ENCODE results near the gene ZMIZ2. TPM values are rescaled to one million over a fixed set of nuclear protein-coding genes. Genes with fewer than 3 reads are reported as not detected.
"Not testable (repeated sequence)": the region's sequence is repeated elsewhere in the genome, so short reads cannot be mapped to it uniquely, and the experiment has no call there.

The ZMIZ2 gene
- polyA plus RNA-seq, 1 donor (not counting 4 experiments of a cell fraction or from before 2014, with no cell fraction given), result 3.2 TPM

DNA sequence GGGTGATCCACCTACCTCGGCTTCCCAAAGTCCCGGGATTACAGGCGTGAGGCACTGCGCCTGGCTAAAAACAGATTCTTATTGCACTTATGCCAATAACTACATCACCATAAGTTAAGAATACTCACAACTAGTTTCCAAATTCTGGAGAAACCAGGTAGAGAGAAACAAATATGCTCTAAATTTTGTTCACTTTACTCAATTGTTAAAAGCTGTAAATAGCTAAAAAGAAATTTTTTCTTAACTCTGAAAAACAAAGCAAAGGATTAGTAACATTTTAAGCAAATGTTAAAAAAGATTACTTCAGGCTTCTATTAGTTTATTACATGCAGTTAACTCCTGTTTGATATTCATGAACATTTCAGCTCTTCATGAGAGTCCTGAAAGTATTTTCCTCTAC lies 28.3 kb upstream of the ZMIZ2 start:
- no peaks in the 10 kb centered on the region for H4K20me1 ChIP-seq (ENCODE audit: control insufficient read depth, extremely low read depth, insufficient read depth, low read length)
- no peak for DNase-seq (ENCODE audit: low read depth, low spot score)
- no peaks in the 10 kb centered on the region for H3K36me3 ChIP-seq (ENCODE audit: control insufficient read depth in 2 of 2, extremely low read depth in 1 of 2, insufficient read depth in 2 of 2, low read length in 2 of 2)
- no peaks in the 10 kb centered on the region for H3K79me2 ChIP-seq (ENCODE audit: control insufficient read depth, insufficient read depth, low read length)
- no peak overlapping the region for H3K4me3 ChIP-seq (ENCODE audit: control insufficient read depth in 2 of 3, extremely low read depth in 1 of 3, insufficient read depth in 2 of 3, low read depth in 1 of 3, low read length in 3 of 3)
- H3K9ac ChIP-seq (ENCODE audit: control insufficient read depth, extremely low read depth, insufficient read depth, low read length), result no peak overlapping the region
- no peak overlapping the region for H3K27ac ChIP-seq (ENCODE audit: control insufficient read depth, insufficient read depth, low read length)
- no peaks in the 10 kb centered on the region for H3K4me1 ChIP-seq (ENCODE audit: control insufficient read depth, extremely low read depth, insufficient read depth, low read length)
- TF ChIP-seq EZH2 (IDR thresholded peaks at IDR 0.05; ENCODE audit: low read length), result no peak
- TF ChIP-seq, protein P1, sequence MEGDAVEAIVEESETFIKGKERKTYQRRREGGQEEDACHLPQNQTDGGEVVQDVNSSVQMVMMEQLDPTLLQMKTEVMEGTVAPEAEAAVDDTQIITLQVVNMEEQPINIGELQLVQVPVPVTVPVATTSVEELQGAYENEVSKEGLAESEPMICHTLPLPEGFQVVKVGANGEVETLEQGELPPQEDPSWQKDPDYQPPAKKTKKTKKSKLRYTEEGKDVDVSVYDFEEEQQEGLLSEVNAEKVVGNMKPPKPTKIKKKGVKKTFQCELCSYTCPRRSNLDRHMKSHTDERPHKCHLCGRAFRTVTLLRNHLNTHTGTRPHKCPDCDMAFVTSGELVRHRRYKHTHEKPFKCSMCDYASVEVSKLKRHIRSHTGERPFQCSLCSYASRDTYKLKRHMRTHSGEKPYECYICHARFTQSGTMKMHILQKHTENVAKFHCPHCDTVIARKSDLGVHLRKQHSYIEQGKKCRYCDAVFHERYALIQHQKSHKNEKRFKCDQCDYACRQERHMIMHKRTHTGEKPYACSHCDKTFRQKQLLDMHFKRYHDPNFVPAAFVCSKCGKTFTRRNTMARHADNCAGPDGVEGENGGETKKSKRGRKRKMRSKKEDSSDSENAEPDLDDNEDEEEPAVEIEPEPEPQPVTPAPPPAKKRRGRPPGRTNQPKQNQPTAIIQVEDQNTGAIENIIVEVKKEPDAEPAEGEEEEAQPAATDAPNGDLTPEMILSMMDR (optimal IDR thresholded peaks at IDR 0.05 in 1 of 3, IDR thresholded peaks at IDR 0.05 in 1 of 3, conservative IDR thresholded peaks at IDR 0.05 in 1 of 3; ENCODE audit: extremely low read depth in 1 of 3, insufficient read depth in 2 of 3, low read length in 3 of 3), result no peak
- no peaks in the 10 kb centered on the region for H3K9me3 ChIP-seq (ENCODE audit: control insufficient read depth, low read depth, low read length)
- H2AFZ ChIP-seq (ENCODE audit: control insufficient read depth, low read length), result no peak overlapping the region
- dilution Hi-C loops (cut with MboI; ENCODE audit: extremely low pct_ligation_motif_present, low sequenced_read_pairs), result no loop called here
- FAIRE-seq, result no peak
- no peaks in the 10 kb centered on the region for H3K9me1 ChIP-seq (ENCODE audit: control insufficient read depth, extremely low read depth, insufficient read depth, low read length)
- H3K4me2 ChIP-seq (ENCODE audit: control insufficient read depth, extremely low read depth, insufficient read depth, low read depth, low read length), result no peak overlapping the region
- no peaks in the 10 kb centered on the region for H3K27me3 ChIP-seq (ENCODE audit: control insufficient read depth, extremely low read depth, insufficient read depth, low read length)

DNA sequence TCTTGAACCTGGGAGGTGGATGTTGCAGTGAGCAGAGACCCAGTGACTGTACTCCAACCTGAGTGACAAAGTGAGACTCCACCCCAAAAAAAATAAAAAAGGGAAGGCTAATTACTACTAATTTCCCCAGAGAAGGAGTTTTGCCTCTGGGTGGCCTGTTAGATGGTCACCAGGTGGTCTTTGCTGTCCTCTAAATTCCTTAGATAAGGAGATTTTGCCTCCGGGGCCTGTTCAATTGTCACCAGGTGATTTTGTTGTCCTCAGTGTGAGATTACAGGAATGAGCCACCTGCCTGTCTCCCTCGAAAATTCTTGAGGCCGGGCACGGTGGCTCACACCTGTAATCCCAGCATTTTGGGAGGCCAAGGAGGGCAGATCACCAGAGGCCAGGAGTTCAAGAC lies 24.4 kb upstream of the ZMIZ2 start:
- no peaks in the 10 kb centered on the region for H3K79me2 ChIP-seq (ENCODE audit: control insufficient read depth, insufficient read depth, low read length)
- no peaks in the 10 kb centered on the region for H3K27me3 ChIP-seq (ENCODE audit: control insufficient read depth, extremely low read depth, insufficient read depth, low read length)
- no peak overlapping the region for H3K4me2 ChIP-seq (ENCODE audit: control insufficient read depth, extremely low read depth, insufficient read depth, low read depth, low read length)
- H3K9ac ChIP-seq (ENCODE audit: control insufficient read depth, extremely low read depth, insufficient read depth, low read length), result no peak overlapping the region
- dilution Hi-C loops (cut with MboI; ENCODE audit: extremely low pct_ligation_motif_present, low sequenced_read_pairs), result no loop called here
- FAIRE-seq (no peak), DNase-seq (ENCODE audit: low read depth, low spot score) (no peak)
- peaks cover 14% of the 10 kb centered on the region for H3K4me1 ChIP-seq (ENCODE audit: control insufficient read depth, extremely low read depth, insufficient read depth, low read length)
- H3K9me1 ChIP-seq (ENCODE audit: control insufficient read depth, extremely low read depth, insufficient read depth, low read length), result no peaks in the 10 kb centered on the region
- no peaks in the 10 kb centered on the region for H4K20me1 ChIP-seq (ENCODE audit: control insufficient read depth, extremely low read depth, insufficient read depth, low read length)
- H3K27ac ChIP-seq (ENCODE audit: control insufficient read depth, insufficient read depth, low read length), result no peak overlapping the region
- no peak overlapping the region for H2AFZ ChIP-seq (ENCODE audit: control insufficient read depth, low read length)
- H3K36me3 ChIP-seq (ENCODE audit: control insufficient read depth in 2 of 2, extremely low read depth in 1 of 2, insufficient read depth in 2 of 2, low read length in 2 of 2), result no peaks in the 10 kb centered on the region
- H3K4me3 ChIP-seq (ENCODE audit: control insufficient read depth in 2 of 3, extremely low read depth in 1 of 3, insufficient read depth in 2 of 3, low read depth in 1 of 3, low read length in 3 of 3), result no peak overlapping the region
- H3K9me3 ChIP-seq (ENCODE audit: control insufficient read depth, low read depth, low read length), result no peaks in the 10 kb centered on the region
- TF ChIP-seq, protein P1 (optimal IDR thresholded peaks at IDR 0.05 in 1 of 3, IDR thresholded peaks at IDR 0.05 in 1 of 3, conservative IDR thresholded peaks at IDR 0.05 in 1 of 3; ENCODE audit: extremely low read depth in 1 of 3, insufficient read depth in 2 of 3, low read length in 3 of 3), result no peak
- no peak for TF ChIP-seq EZH2 (IDR thresholded peaks at IDR 0.05; ENCODE audit: low read length)

DNA sequence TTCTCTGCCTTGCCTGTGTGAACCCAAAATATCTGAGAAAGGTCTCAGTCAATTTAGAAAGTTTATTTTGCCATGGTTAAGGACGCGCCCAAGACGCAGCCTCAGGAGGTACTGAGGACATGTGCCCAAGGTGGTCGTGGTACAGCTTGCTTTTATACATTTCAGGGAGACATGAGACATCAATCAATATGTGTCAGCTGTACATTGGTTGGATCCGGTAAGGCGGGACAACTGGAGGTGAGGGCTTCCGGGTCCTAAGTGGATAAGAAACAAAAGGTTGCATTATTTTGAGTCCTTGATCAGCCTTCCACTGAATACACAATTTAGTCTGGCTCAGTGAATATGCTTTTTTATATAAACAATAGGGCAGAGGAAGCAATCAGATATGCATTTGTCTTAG lies 22.4 kb upstream of the ZMIZ2 start:
- H3K9ac ChIP-seq (ENCODE audit: control insufficient read depth, extremely low read depth, insufficient read depth, low read length); H3K36me3 ChIP-seq (ENCODE audit: control insufficient read depth in 2 of 2, extremely low read depth in 1 of 2, insufficient read depth in 2 of 2, low read length in 2 of 2); DNase-seq (ENCODE audit: low read depth, low spot score); dilution Hi-C loops (cut with MboI; ENCODE audit: extremely low pct_ligation_motif_present, low sequenced_read_pairs); H3K4me3 ChIP-seq (ENCODE audit: control insufficient read depth in 2 of 3, extremely low read depth in 1 of 3, insufficient read depth in 2 of 3, low read depth in 1 of 3, low read length in 3 of 3); H3K79me2 ChIP-seq (ENCODE audit: control insufficient read depth, insufficient read depth, low read length); H4K20me1 ChIP-seq (ENCODE audit: control insufficient read depth, extremely low read depth, insufficient read depth, low read length); FAIRE-seq; H3K27me3 ChIP-seq (ENCODE audit: control insufficient read depth, extremely low read depth, insufficient read depth, low read length); H3K9me3 ChIP-seq (ENCODE audit: control insufficient read depth, low read depth, low read length); H3K9me1 ChIP-seq (ENCODE audit: control insufficient read depth, extremely low read depth, insufficient read depth, low read length); H2AFZ ChIP-seq (ENCODE audit: control insufficient read depth, low read length); H3K27ac ChIP-seq (ENCODE audit: control insufficient read depth, insufficient read depth, low read length); H3K4me2 ChIP-seq (ENCODE audit: control insufficient read depth, extremely low read depth, insufficient read depth, low read depth, low read length): not testable (repeated sequence)
- peaks cover 14% of the 10 kb centered on the region for H3K4me1 ChIP-seq (ENCODE audit: control insufficient read depth, extremely low read depth, insufficient read depth, low read length)

Data from keratinocyte (primary cell).